ENCODE data around the gene PKMYT1. TPM values are rescaled to one million over a fixed set of nuclear protein-coding genes. Genes with fewer than 3 reads are reported as not detected.
"Not testable (repeated sequence)": the region's sequence is repeated elsewhere in the genome, so short reads cannot be mapped to it uniquely, and the experiment has no call there.

The PKMYT1 gene
- polyA plus RNA-seq, 3 donors: 15.0 to 23.1 (median 22.8) TPM

DNA sequence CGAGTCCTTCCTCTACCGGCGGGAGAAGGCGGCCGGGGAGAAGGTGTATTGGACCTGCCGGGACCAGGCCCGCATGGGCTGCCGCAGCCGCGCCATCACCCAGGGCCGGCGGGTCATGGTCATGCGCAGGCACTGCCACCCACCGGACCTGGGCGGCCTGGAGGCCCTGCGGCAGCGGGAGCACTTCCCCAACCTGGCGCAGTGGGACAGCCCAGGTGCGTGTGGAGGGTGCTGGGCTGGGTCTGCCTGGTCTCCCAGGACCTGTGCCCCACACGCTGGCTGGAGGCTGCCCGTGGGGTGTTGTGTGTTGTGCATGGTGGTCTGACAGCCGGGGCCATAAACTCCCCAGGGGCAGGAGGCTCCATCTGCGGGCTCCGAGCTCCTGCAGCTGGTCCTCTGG, 43.1 kb downstream of the PKMYT1 start:
- no peak for DNase-seq

GRCh38 chr16:2936436-2937011, 43.7 kb downstream of the PKMYT1 start:
- no peak for DNase-seq

- no peak for DNase-seq
Measured at GRCh38 chr16:2934450-2934849, 45.8 kb downstream of the PKMYT1 start.

DNA sequence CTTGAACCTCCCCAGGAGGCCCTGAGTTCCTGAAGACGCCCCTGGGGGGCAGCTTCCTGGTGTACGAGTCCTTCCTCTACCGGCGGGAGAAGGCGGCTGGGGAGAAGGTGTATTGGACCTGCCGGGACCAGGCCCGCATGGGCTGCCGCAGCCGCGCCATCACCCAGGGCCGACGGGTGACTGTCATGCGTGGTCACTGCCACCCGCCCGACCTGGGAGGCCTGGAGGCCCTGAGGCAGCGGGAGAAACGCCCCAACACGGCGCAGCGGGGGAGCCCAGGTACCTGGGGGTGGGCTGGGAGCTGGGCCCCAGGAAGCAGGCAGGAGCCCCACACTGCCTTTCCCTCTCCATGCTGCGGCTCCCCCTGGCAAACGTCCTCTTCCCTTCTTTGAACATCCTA, 46.5 kb downstream of the PKMYT1 start:
- DNase-seq: no peak

DNA sequence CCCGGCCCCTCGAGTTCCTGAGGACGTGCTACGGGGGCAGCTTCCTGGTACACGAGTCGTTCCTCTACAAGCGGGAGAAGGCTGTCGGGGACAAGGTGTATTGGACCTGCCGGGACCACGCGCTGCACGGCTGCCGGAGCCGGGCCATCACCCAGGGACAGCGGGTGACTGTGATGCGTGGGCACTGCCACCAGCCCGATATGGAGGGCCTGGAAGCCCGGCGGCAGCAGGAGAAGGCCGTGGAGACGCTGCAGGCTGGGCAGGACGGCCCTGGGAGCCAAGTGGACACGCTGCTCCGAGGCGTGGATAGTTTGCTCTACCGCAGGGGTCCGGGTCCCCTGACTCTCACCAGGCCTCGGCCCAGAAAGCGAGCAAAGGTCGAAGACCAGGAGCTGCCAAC, 47.1 kb downstream of the PKMYT1 start:
- no peak for DNase-seq

GRCh38 chr16:2931231-2931914, 48.9 kb downstream of the PKMYT1 start:
- DNase-seq: not testable (repeated sequence)

GRCh38 chr16:2930236-2930635, 50.0 kb downstream of the PKMYT1 start:
- no peak for DNase-seq

- DNase-seq: no peak
Measured at GRCh38 chr16:2929693-2930092, 50.6 kb downstream of the PKMYT1 start.

DNA sequence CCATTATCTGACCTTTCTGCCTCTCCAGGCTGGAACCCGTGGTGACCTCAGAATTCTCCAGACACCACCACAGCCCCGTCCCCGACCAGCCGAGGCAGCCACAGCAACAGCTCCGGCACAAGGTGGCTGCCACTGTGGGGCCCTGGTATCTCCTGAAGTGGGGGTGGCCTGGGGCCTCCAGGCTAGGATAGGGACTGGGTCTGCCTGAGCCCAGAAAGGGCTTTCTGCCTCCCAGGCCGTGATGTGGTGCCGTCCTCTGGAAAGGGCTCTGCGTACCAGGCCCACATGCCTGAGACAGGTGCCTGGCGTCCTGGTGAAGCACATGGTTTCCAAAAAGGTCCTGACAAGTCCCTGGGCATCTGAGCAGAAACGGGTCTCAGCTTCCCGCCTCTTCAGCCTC, 51.5 kb downstream of the PKMYT1 start:
- no peak for DNase-seq

- not testable (repeated sequence) for DNase-seq
Measured at GRCh38 chr16:2928151-2928550, 52.1 kb downstream of the PKMYT1 start.

DNA sequence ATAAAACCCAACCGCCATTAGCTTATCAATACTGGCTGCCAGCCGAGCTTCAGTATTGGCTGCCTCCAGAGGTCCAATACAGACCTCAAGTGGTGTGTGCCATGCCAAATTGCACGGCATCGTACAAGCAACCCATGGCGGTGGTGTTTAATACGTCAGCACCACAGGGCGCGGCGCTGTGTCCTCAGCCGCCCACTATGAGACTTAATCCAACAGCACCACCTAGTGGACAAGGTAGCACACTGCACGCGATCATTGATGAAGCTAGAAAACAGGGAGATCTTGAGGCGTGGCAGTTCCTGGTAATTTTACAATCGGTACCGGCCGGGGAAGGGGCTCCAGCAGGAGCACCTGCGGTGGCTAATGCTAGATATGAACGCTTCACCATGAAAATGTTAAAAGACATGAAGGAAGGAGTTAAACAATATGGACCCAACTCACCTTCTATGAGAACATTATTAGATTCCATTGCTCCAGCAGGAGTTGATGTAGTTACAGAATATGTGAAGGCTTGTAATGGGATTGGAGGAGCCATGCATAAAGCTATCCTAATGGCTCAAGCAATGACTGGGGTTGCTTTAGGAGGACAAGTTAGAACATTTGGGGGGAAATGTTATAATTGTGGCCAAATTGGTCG, 53.1 kb downstream of the PKMYT1 start:
- DNase-seq: peak; percentile 85

GRCh38 chr16:2926650-2926999, 53.6 kb downstream of the PKMYT1 start:
- DNase-seq: no peak

GRCh38 chr16:2925951-2926649, 54.1 kb downstream of the PKMYT1 start:
- DNase-seq: no peak

- no peak for DNase-seq
Measured at GRCh38 chr16:2924901-2925755, 55.1 kb downstream of the PKMYT1 start.

GRCh38 chr16:2923481-2923880, 56.8 kb downstream of the PKMYT1 start:
- DNase-seq: no peak

Other genes starting within 250 kb of the PKMYT1 start
- gene SRRM2, start 227.8 kb downstream of the PKMYT1 start, polyA plus RNA-seq (ENCODE audit: insufficient read length in 3 of 3): 100 to 1,000 TPM; 642 to 846 (median 787) TPM
- gene ELOB, start 203.2 kb downstream of the PKMYT1 start, polyA plus RNA-seq (ENCODE audit: insufficient read length in 3 of 3): 100 to 1,000 TPM; 203 to 310 (median 281) TPM
- under 1 TPM in 1 of 3 donors, not detected in 2; 0.26 TPM for gene PRSS33, start 192.9 kb downstream of the PKMYT1 start, polyA plus RNA-seq (ENCODE audit: insufficient read length in 3 of 3)
- gene PRSS41, start 182.0 kb downstream of the PKMYT1 start, polyA plus RNA-seq (ENCODE audit: insufficient read length in 3 of 3): not detected
- under 1 TPM in 1 of 3 donors, not detected in 2; 0.38 TPM for gene PRSS21, start 163.2 kb downstream of the PKMYT1 start, polyA plus RNA-seq (ENCODE audit: insufficient read length in 3 of 3)
- under 1 TPM; 0.21 to 0.84 (median 0.43) TPM for gene ZG16B, start 150.1 kb downstream of the PKMYT1 start, polyA plus RNA-seq (ENCODE audit: insufficient read length in 3 of 3)
- 10 to 100 TPM in 1 of 3 donors, 1 to 10 TPM in 2; 8.8 to 13.1 (median 9.2) TPM for gene PRSS22, start 122.3 kb downstream of the PKMYT1 start, polyA plus RNA-seq (ENCODE audit: insufficient read length in 3 of 3)
- 10 to 100 TPM; 26.6 to 33.2 (median 29.5) TPM for gene FLYWCH2, start 97.2 kb downstream of the PKMYT1 start, polyA plus RNA-seq (ENCODE audit: insufficient read length in 3 of 3)
- 10 to 100 TPM; 27.8 to 38.9 (median 32.4) TPM for gene FLYWCH1, start 68.5 kb downstream of the PKMYT1 start, polyA plus RNA-seq (ENCODE audit: insufficient read length in 3 of 3)
- 1 to 10 TPM; 2.5 to 3.6 (median 3.5) TPM for gene KREMEN2, start 16.2 kb downstream of the PKMYT1 start, polyA plus RNA-seq (ENCODE audit: insufficient read length in 3 of 3)
- gene PAQR4, start 11.1 kb downstream of the PKMYT1 start, polyA plus RNA-seq (ENCODE audit: insufficient read length in 3 of 3): 10 to 100 TPM in 2 of 3 donors, 1 to 10 TPM in 1; 9.9 to 12.5 (median 12.4) TPM
- gene CLDN9, start 32.5 kb upstream of the PKMYT1 start, polyA plus RNA-seq (ENCODE audit: insufficient read length in 3 of 3): 1 to 10 TPM; 2.8 to 3.4 (median 3.1) TPM
- 10 to 100 TPM; 36.5 to 44.7 (median 38.9) TPM for gene CLDN6, start 37.7 kb upstream of the PKMYT1 start, polyA plus RNA-seq (ENCODE audit: insufficient read length in 3 of 3)
- 10 to 100 TPM; 12.7 to 15.3 (median 14.2) TPM for gene TNFRSF12A, start 39.9 kb upstream of the PKMYT1 start, polyA plus RNA-seq (ENCODE audit: insufficient read length in 3 of 3)
- 10 to 100 TPM; 69.1 to 76.5 (median 71.3) TPM for gene HCFC1R1, start 43.5 kb upstream of the PKMYT1 start, polyA plus RNA-seq (ENCODE audit: insufficient read length in 3 of 3)
- gene THOC6, start 43.6 kb upstream of the PKMYT1 start, polyA plus RNA-seq (ENCODE audit: insufficient read length in 3 of 3): 10 to 100 TPM; 31.8 to 36.4 (median 35.8) TPM
- 1 to 10 TPM; 2.5 to 3.9 (median 3.6) TPM for gene BICDL2, start 56.5 kb upstream of the PKMYT1 start, polyA plus RNA-seq (ENCODE audit: insufficient read length in 3 of 3)
- gene MMP25, start 66.1 kb upstream of the PKMYT1 start, polyA plus RNA-seq (ENCODE audit: insufficient read length in 3 of 3): 1 to 10 TPM; 1.4 to 1.6 (median 1.5) TPM
- 10 to 100 TPM; 30.4 to 39.9 (median 34.9) TPM for gene IL32, start 85.2 kb upstream of the PKMYT1 start, polyA plus RNA-seq (ENCODE audit: insufficient read length in 3 of 3)
- gene ZSCAN10, start 118.8 kb upstream of the PKMYT1 start, polyA plus RNA-seq (ENCODE audit: insufficient read length in 3 of 3): under 1 TPM; 0.10 to 0.30 (median 0.10) TPM
- 10 to 100 TPM; 16.2 to 20.3 (median 20.2) TPM for gene ZNF205, start 132.1 kb upstream of the PKMYT1 start, polyA plus RNA-seq (ENCODE audit: insufficient read length in 3 of 3)
- 10 to 100 TPM; 14.1 to 18.2 (median 16.2) TPM for gene ZNF213, start 154.6 kb upstream of the PKMYT1 start, polyA plus RNA-seq (ENCODE audit: insufficient read length in 3 of 3)
- not detected for gene OR1F1, start 207.8 kb upstream of the PKMYT1 start, polyA plus RNA-seq (ENCODE audit: insufficient read length in 3 of 3)

Measured in renal pelvis (tissue), 4 donors.